ENCODE results near the gene MKNK1. TPM values are rescaled to one million over a fixed set of nuclear protein-coding genes. Genes with fewer than 3 reads are reported as not detected.

MKNK1 gene
- total RNA-seq, 4 donors from 2014 or later: 15.8 to 39.1 (median 27.4) TPM

DNA sequence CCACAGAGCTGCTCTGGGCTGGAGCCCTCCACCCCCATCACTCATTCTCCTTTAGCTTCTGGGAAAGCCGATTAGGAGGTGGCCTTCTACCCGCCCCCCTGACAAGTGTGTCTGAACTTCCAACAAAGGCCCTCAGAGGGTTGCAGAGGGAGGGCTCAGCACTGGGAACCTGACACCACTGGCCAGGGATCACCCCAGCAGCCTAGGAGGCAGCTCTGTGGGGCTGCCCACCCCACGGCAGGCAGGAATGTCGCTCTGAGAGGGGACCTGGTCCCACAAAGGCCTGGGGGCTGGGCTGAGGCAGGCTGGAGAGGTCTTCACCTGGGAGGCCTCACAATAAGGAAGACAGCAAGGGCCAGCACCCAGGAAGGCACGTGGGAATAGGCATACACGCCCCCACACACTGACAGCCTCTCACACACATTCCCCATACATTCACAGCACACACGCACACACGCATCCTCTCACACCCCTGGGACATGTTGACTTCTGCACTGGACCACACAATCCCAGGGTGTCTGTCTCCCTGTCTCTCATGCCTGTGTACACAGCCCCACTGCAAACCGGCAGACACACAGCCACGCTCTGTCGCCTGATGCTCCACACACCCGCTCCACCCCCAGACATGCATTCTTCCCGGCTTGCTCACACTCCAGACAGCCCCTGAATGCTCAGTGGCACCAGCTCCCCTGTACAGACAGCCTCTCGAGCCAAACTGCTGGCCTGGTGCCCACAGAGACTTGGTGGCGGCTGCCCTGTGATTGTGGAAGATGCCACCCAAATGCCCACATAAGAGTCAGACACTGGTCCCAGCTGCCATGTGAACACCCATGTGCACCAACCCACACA is 83.8 kb downstream of the MKNK1 start:
- no peak for DNase-seq (ENCODE audit: low spot score in 2 of 2)
- H3K27me3 ChIP-seq: peaks cover 12% of the 10 kb centered on the region
- H3K4me3 ChIP-seq: no peak overlapping the region
- no peaks in the 10 kb centered on the region for H3K9me3 ChIP-seq
- H3K4me1 ChIP-seq: peaks cover 42% of the 10 kb centered on the region
- H3K36me3 ChIP-seq: no peaks in the 10 kb centered on the region
- H3K27ac ChIP-seq: no peak overlapping the region
- no peak for TF ChIP-seq POLR2AphosphoS5 (IDR thresholded peaks at IDR 0.05)
- TF ChIP-seq EP300 (IDR thresholded peaks at IDR 0.05): no peak
- TF ChIP-seq POLR2A (IDR thresholded peaks at IDR 0.05): no peak
- TF ChIP-seq, protein P1, sequence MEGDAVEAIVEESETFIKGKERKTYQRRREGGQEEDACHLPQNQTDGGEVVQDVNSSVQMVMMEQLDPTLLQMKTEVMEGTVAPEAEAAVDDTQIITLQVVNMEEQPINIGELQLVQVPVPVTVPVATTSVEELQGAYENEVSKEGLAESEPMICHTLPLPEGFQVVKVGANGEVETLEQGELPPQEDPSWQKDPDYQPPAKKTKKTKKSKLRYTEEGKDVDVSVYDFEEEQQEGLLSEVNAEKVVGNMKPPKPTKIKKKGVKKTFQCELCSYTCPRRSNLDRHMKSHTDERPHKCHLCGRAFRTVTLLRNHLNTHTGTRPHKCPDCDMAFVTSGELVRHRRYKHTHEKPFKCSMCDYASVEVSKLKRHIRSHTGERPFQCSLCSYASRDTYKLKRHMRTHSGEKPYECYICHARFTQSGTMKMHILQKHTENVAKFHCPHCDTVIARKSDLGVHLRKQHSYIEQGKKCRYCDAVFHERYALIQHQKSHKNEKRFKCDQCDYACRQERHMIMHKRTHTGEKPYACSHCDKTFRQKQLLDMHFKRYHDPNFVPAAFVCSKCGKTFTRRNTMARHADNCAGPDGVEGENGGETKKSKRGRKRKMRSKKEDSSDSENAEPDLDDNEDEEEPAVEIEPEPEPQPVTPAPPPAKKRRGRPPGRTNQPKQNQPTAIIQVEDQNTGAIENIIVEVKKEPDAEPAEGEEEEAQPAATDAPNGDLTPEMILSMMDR (IDR thresholded peaks at IDR 0.05): no peak
- WGBS: 75% methylated on average over 13 of the region's 15 CpGs

DNA sequence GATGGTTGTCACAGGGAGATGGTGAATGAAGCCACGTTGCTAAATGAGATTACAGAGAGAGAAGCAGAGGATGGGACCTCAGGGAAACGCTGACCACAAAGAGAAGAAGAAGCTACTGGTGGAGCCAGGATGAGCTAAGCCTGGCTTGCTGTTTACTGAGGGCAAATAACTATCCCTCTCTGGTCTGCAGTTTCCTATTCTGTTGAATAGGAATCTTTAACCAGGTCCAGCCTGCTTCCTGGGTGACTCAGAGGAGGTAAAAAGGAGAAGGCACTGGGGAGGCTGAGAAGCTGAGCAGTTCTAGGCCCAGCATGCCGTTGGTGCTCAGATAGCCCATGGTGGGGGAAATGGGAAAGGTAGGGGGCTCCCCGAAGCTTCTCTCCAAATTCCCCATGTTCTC is 84.9 kb downstream of the MKNK1 start:
- Histone ChIP-seq H3K36me3 (no peaks in the 10 kb centered on the region), H3K27me3 (peaks cover 14% of the 10 kb centered on the region), H3K4me1 (peaks cover 38% of the 10 kb centered on the region), H3K9me3 (no peaks in the 10 kb centered on the region), H3K4me3 (no peak overlapping the region), H3K27ac (no peak overlapping the region)
- 82% methylated on average over 4 of the region's 4 CpGs for WGBS
- DNase-seq (ENCODE audit: low spot score in 2 of 2): no peak
- TF ChIP-seq EP300 (IDR thresholded peaks at IDR 0.05) (no peak), POLR2AphosphoS5 (IDR thresholded peaks at IDR 0.05) (no peak), POLR2A (IDR thresholded peaks at IDR 0.05) (no peak)
- TF ChIP-seq, protein P1 (IDR thresholded peaks at IDR 0.05): no peak

DNA sequence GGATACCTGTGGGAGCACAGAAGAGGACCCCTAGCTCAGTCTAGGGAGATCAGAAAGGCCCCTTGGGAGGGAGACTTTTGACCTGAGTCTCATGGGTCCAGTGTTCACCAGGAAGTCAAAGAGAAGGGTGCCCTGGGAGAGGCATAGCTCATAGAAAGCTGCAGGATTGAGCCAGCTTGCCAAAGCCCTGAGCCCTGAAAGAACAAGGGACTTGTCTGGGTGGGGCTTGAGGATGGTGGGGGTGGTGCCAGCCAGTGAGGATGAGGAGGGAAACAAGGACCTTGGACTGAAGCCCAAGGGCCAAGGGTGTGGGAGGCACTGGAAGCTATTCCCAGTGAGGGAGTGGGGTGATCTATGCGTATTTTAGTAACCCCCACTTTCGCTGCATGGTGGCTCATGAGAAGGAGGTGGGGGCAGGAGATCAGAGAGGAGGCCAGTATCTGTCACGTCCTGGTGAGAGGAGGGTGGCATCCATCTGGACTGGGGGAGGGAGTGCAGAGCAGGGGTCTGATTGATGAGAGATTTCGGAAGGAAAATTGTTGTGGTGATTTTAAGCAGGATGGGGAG is 86.1 kb downstream of the MKNK1 start:
- Histone ChIP-seq H3K4me3 (no peak overlapping the region), H3K27me3 (peaks cover 14% of the 10 kb centered on the region), H3K9me3 (no peaks in the 10 kb centered on the region), H3K36me3 (no peaks in the 10 kb centered on the region), H3K4me1 (peaks cover 26% of the 10 kb centered on the region), H3K27ac (no peak overlapping the region)
- DNase-seq (ENCODE audit: low spot score in 2 of 2): no peak
- 62% methylated on average over 4 of the region's 4 CpGs for WGBS
- TF ChIP-seq POLR2A (IDR thresholded peaks at IDR 0.05): no peak
- no peak for TF ChIP-seq POLR2AphosphoS5 (IDR thresholded peaks at IDR 0.05)
- no peak for TF ChIP-seq EP300 (IDR thresholded peaks at IDR 0.05)
- TF ChIP-seq, protein P1 (IDR thresholded peaks at IDR 0.05): no peak

DNA sequence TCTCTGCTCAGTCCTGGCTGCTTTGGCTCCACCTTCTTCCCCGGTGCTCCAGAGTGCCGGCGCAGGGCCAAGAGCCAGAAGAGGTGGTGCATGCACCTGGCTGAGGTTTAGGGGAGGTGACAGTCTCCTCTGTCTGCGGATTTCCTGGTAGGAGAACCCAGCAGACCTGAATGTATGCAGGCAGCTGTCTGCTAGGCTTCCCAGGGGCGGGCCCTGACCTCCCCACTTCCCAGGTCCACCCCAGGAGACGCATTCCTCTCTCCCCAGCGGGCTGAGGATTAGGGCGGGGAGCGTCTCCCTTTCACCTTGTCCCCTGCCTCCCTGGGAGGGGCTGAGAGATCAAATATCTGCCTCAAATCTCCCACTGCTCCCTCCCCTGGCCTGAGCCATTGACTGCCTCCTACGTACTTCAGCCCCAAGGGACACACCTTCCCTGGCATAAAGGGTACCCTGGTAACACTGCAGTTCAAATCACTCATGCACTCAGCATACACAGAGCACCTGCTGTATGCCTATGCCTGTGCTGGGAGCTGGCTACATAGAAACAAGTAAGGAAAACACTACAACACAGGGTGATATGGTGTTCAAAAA is 87.0 kb downstream of the MKNK1 start:
- Histone ChIP-seq H3K4me3 (no peak overlapping the region), H3K4me1 (peaks cover 17% of the 10 kb centered on the region), H3K27me3 (peaks cover 20% of the 10 kb centered on the region), H3K27ac (no peak overlapping the region), H3K36me3 (no peaks in the 10 kb centered on the region), H3K9me3 (no peaks in the 10 kb centered on the region)
- 22% methylated on average over 10 of the region's 10 CpGs for WGBS
- TF ChIP-seq EP300 (IDR thresholded peaks at IDR 0.05): no peak
- TF ChIP-seq POLR2A (IDR thresholded peaks at IDR 0.05): no peak
- no peak for TF ChIP-seq POLR2AphosphoS5 (IDR thresholded peaks at IDR 0.05)
- TF ChIP-seq, protein P1 (IDR thresholded peaks at IDR 0.05): no peak
- DNase-seq (ENCODE audit: low spot score in 2 of 2): no peak

Data from suprapubic skin (tissue), 4 donors.